AG09309 (cell line): ENCODE measurements around the gene TMEM14C.
"Not testable (repeated sequence)": the region's sequence is repeated elsewhere in the genome, so short reads cannot be mapped to it uniquely, and the experiment has no call there.

Experiments used
- DNase-seq: peaks from one replicate; pipeline ENCODE4 v3.0.0-alpha.2; 2010; ENCODE audit warnings: low read depth
- H3K4me3 ChIP-seq: 2 replicates; pipeline ENCODE4 v1.5.1; 2011; ENCODE audit warnings: mild to moderate bottlenecking, low read depth, low read length, moderate library complexity; ENCODE audit not compliant: control insufficient read depth
- CTCF ChIP-seq: IDR thresholded peaks from 2 replicates; pipeline ENCODE4 v1.5.1; 2011; ENCODE audit warnings: mild to moderate bottlenecking, low read depth, low read length, inconsistent platforms; ENCODE audit not compliant: insufficient read depth, control insufficient read depth; ENCODE audit errors: missing control alignments

TMEM14C gene

GRCh38 chr6:10745116-10745515 is 22.2 kb downstream of the TMEM14C start:
- no peak for DNase-seq
- no peak for TF ChIP-seq CTCF
- no peak overlapping the region for H3K4me3 ChIP-seq

DNA sequence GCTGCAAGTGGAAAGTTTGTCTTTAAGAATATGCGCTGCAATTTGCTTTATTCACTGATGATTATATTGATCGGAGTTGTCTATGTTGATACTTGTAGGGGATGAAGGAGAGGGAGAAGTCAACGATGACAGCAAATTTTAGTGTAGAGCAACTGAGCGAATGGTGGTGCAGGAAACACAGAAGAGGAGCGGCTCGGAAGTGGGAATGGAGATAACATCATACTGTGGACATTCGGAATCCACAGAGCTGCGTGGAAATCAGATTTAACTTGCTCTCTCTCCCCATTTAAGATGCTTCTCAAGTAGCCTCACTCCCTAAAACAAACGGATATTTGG is 24.0 kb downstream of the TMEM14C start:
- no peak for DNase-seq
- peak overlapping the region; percentile 69 for H3K4me3 ChIP-seq
- no peak for TF ChIP-seq CTCF

GRCh38 chr6:10747251-10747972 is 24.5 kb downstream of the TMEM14C start, which contains the start of gene TMEM14B:
TMEM14B (plus strand) TSS chr6:10747805; CDS start chr6:10749246, 1,441 bp downstream.
- H3K4me3 ChIP-seq, result peak within 1 kb of the TSS; percentile 69
- DNase-seq, result peak; percentile 72
- no peak for TF ChIP-seq CTCF

GRCh38 chr6:10749734-10750133 is 26.9 kb downstream of the TMEM14C start:
- no peak overlapping the region for H3K4me3 ChIP-seq
- TF ChIP-seq CTCF, result no peak
- no peak for DNase-seq

- not testable (repeated sequence) for DNase-seq, H3K4me3 ChIP-seq
Measured at GRCh38 chr6:10750568-10750967, 27.7 kb downstream of the TMEM14C start.

DNA sequence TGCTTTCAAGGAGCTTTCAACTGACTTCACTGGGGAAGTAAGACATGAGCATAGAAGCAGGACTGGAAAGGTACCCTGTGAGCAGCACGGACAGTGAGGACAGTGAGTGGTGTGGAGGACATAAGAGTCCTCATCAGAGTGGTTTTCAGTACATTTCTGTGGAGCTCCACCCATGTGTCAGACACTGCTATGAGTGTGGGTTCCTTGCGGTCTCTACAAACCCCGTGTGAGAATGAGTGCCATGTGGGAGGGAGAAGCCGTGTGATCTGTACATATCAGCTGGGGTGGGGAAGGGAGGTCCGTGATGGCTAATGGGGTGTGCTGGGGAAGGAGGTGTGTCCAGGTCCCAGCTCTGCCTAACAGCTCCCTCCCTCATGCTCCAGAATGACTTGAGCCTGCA is 28.9 kb downstream of the TMEM14C start:
- DNase-seq, H3K4me3 ChIP-seq: not testable (repeated sequence)

DNA sequence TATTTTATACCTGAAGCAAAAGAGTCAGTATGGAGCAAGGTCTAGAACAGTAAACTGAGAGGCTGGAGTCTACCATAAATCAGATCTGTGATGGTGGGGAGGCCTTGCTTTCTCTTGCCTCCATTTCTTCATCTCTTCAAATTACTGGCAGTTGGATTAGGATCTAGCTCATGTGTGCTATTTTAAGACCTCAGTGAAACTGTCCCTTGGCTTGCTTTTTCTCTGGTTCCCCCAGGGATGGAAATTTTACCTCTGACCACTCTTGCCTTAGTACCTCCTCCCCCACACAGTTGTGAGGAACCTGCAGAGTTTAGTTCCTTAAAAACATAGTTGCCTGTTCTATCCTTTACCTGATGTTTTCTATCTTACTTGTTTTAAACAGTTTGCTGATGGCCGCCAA is 33.2 kb downstream of the TMEM14C start:
- no peak for TF ChIP-seq CTCF

DNA sequence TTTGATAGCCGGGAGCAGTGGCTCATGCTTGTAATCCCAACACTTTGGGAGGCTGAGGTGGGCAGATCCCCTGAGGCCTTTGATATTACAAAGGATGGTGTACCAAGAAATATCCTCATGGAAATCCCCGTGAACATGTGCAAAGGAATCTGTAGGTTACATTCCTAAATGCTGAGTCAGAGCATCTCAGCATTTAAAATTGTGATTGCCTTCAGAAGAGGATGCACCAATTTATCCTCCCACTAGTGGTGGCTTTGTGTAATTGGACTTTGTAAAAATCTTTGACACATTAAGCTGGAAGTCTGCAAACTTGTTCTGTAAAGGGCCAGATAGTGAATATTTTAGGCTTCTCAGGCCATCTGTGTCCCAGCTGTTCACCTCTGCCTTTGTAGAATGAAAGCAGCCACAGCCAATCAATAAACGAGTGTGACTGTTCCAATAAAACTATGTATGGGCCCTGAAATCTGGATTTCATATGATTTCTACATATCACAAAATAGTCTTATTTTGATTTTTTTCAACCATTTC is 36.5 kb downstream of the TMEM14C start:
- TF ChIP-seq CTCF, result peak; percentile 63
- H3K4me3 ChIP-seq, result no peak overlapping the region
- DNase-seq, result peak; percentile 67

More for the DNA sequence above, 33.2 kb downstream of the TMEM14C start:
- no peak for DNase-seq
- no peak overlapping the region for H3K4me3 ChIP-seq
